Astrocyte (in vitro differentiated cells and primary cell): ENCODE measurements around the gene SCT. TPM values are rescaled to one million over a fixed set of nuclear protein-coding genes. Genes with fewer than 3 reads are reported as not detected.

Source experiments
- DNase-seq: peaks from one replicate; pipeline ENCODE4 v3.0.0-alpha.2; 2010; ENCODE audit warnings: low read depth
- FAIRE-seq: peaks from 2 replicates; lab custom pipeline; 2011; peaks lifted over from hg19 to GRCh38; lab: Jason Lieb, UNC
- H2AFZ ChIP-seq: 2 replicates; pipeline ENCODE4 v1.6.0; 2012; ENCODE audit warnings: low read depth, low read length, inconsistent platforms
- H3K27ac ChIP-seq: 2 replicates; pipeline ENCODE4 v1.5.1; 2011; ENCODE audit warnings: low read depth, low read length, inconsistent platforms
- H3K27me3 ChIP-seq: 2 replicates; pipeline ENCODE4 v1.6.0; 2011; ENCODE audit warnings: low read length, inconsistent platforms; ENCODE audit not compliant: insufficient read depth
- H3K36me3 ChIP-seq: 2 replicates; pipeline ENCODE4 v1.5.1; 2011; ENCODE audit warnings: low read length, inconsistent platforms; ENCODE audit not compliant: insufficient read depth
- H3K4me1 ChIP-seq: 2 replicates; pipeline ENCODE4 v1.5.1; 2011; ENCODE audit warnings: low read length, inconsistent platforms; ENCODE audit not compliant: insufficient read depth
- H3K4me2 ChIP-seq: 2 replicates; pipeline ENCODE4 v1.6.0; 2012; ENCODE audit warnings: low read length, inconsistent platforms
- H3K4me3 ChIP-seq: 2 replicates; pipeline ENCODE4 v1.5.1; 2011; ENCODE audit warnings: low read depth, mild to moderate bottlenecking, low read length, inconsistent platforms; ENCODE audit not compliant: insufficient read depth
- H3K79me2 ChIP-seq: 2 replicates; pipeline ENCODE4 v1.6.0; 2012; ENCODE audit warnings: mild to moderate bottlenecking, low read length, inconsistent platforms; ENCODE audit not compliant: insufficient read depth
- H3K9ac ChIP-seq: 2 replicates; pipeline ENCODE4 v1.6.0; 2012; ENCODE audit warnings: mild to moderate bottlenecking, low read length, inconsistent platforms
- H3K9me3 ChIP-seq: 2 replicates; pipeline ENCODE4 v1.5.1; 2012; ENCODE audit warnings: low read depth, mild to moderate bottlenecking, low read length, inconsistent platforms; ENCODE audit not compliant: insufficient read depth
- H4K20me1 ChIP-seq: 2 replicates; pipeline ENCODE4 v1.6.0; 2012; ENCODE audit warnings: low read length, inconsistent platforms; ENCODE audit not compliant: insufficient read depth
- H3K27ac Mint-ChIP-seq: one replicate; pipeline ENCODE4 v1.8.0; 2021; ENCODE audit warnings: mild to moderate bottlenecking, mixed read lengths; ENCODE audit not compliant: unreplicated experiment
- H3K27me3 Mint-ChIP-seq: one replicate; pipeline ENCODE4 v1.8.0; 2021; ENCODE audit warnings: low read depth, mixed read lengths; ENCODE audit not compliant: unreplicated experiment
- H3K36me3 Mint-ChIP-seq: one replicate; pipeline ENCODE4 v1.8.0; 2021; ENCODE audit warnings: low read depth, mixed read lengths; ENCODE audit not compliant: unreplicated experiment
- H3K4me1 Mint-ChIP-seq: one replicate; pipeline ENCODE4 v1.8.0; 2021; ENCODE audit warnings: low read depth, mixed read lengths; ENCODE audit not compliant: unreplicated experiment
- H3K4me3 Mint-ChIP-seq: one replicate; pipeline ENCODE4 v1.8.0; 2021; ENCODE audit warnings: mild to moderate bottlenecking, moderate library complexity, mixed read lengths; ENCODE audit not compliant: unreplicated experiment
- H3K9me3 Mint-ChIP-seq: one replicate; pipeline ENCODE4 v1.8.0; 2021; ENCODE audit warnings: mild to moderate bottlenecking, mixed read lengths; ENCODE audit not compliant: unreplicated experiment
- EZH2 ChIP-seq: IDR thresholded peaks from 2 replicates; pipeline ENCODE4 v1.6.1; 2012; ENCODE audit warnings: mild to moderate bottlenecking, low read length, inconsistent platforms; ENCODE audit not compliant: insufficient read depth
- total RNA-seq: library from RNA; stranded (reverse); gene quantifications from 2 replicates; pipeline ENCODE4 v1.2.1, GENCODE V29; 2021
- TF ChIP-seq, protein P1 (sequence below): IDR thresholded peaks from 2 replicates; pipeline ENCODE4 v1.5.1; 2011; ENCODE audit warnings: low read depth, mild to moderate bottlenecking, inconsistent platforms, low read length, moderate library complexity; ENCODE audit not compliant: insufficient read depth

Gene SCT
- total RNA-seq, 1 donor from 2014 or later = 2.0 TPM

DNA sequence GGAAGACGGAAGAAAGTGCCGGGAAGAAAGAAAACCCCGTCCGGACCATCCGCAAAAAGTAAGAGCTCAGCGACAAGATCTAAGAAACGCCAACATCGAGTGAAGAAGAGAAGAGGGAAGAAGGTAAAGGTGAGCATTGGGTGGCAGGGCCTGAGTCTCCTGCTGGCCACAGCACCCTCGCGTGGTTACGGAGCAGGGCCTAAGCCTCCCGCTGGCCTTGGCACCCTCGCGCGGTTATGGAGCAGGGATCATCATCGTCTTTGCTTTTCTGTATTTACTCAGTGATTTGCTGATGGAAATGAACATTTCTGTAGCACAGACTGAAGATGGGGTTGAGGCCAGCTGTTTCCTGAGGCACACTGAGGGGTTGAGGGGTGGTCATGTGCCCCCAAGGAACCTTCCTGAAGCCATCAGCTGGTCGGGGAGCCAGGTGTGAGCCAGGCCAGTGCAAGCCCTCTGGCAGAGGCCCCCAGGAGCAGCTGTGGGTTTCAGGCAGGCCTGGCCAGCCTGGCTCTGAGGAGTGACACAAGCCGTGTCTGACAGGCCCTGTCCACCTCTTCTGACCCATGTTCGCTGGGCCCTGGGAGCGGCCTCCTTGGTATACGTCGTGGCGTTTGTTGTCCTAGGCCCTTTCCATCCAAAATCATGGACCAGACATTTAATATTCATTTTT is 25.3 kb downstream of the SCT start:
- H3K9me3 ChIP-seq = no peaks in the 10 kb centered on the region
- no peak overlapping the region for H3K4me3 ChIP-seq
- H3K4me1 ChIP-seq = peaks cover 4% of the 10 kb centered on the region
- no peak overlapping the region for H3K27ac ChIP-seq
- Mint-ChIP-seq H3K9me3 (no peaks in the 10 kb centered on the region), H3K27ac (no peak overlapping the region), H3K36me3 (peaks cover 12% of the 10 kb centered on the region), H3K4me1 (no peaks in the 10 kb centered on the region), H3K4me3 (no peak overlapping the region), H3K27me3 (no peaks in the 10 kb centered on the region)
- no peaks in the 10 kb centered on the region for H3K27me3 ChIP-seq
- peaks cover 20% of the 10 kb centered on the region for H3K79me2 ChIP-seq
- peaks cover 58% of the 10 kb centered on the region for H4K20me1 ChIP-seq
- no peak overlapping the region for H3K9ac ChIP-seq
- peaks cover 43% of the 10 kb centered on the region for H3K36me3 ChIP-seq
- H2AFZ ChIP-seq = no peak overlapping the region
- TF ChIP-seq EZH2 = no peak
- TF ChIP-seq, protein P1, sequence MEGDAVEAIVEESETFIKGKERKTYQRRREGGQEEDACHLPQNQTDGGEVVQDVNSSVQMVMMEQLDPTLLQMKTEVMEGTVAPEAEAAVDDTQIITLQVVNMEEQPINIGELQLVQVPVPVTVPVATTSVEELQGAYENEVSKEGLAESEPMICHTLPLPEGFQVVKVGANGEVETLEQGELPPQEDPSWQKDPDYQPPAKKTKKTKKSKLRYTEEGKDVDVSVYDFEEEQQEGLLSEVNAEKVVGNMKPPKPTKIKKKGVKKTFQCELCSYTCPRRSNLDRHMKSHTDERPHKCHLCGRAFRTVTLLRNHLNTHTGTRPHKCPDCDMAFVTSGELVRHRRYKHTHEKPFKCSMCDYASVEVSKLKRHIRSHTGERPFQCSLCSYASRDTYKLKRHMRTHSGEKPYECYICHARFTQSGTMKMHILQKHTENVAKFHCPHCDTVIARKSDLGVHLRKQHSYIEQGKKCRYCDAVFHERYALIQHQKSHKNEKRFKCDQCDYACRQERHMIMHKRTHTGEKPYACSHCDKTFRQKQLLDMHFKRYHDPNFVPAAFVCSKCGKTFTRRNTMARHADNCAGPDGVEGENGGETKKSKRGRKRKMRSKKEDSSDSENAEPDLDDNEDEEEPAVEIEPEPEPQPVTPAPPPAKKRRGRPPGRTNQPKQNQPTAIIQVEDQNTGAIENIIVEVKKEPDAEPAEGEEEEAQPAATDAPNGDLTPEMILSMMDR = no peak
- DNase-seq = no peak
- H3K4me2 ChIP-seq = no peak overlapping the region
- no peak for FAIRE-seq

GRCh38 chr11:598005-598680 is 28.8 kb downstream of the SCT start:
- Histone ChIP-seq H3K36me3 (peaks cover 29% of the 10 kb centered on the region), H3K27me3 (no peaks in the 10 kb centered on the region), H2AFZ (no peak overlapping the region), H3K27ac (no peak overlapping the region), H3K4me3 (no peak overlapping the region), H3K9ac (no peak overlapping the region), H4K20me1 (peaks cover 63% of the 10 kb centered on the region), H3K9me3 (no peaks in the 10 kb centered on the region), H3K4me2 (no peak overlapping the region), H3K79me2 (peaks cover 37% of the 10 kb centered on the region), H3K4me1 (no peaks in the 10 kb centered on the region)
- Mint-ChIP-seq H3K36me3 (peaks cover 20% of the 10 kb centered on the region), H3K9me3 (no peaks in the 10 kb centered on the region), H3K4me3 (no peak overlapping the region), H3K27ac (peak overlapping the region; percentile 6), H3K27me3 (no peaks in the 10 kb centered on the region), H3K4me1 (no peaks in the 10 kb centered on the region)
- TF ChIP-seq EZH2 = no peak
- TF ChIP-seq, protein P1 = no peak
- DNase-seq (no peak), FAIRE-seq (no peak)
